Activated CD8-positive, alpha-beta T cell treated with anti-CD3 and anti-CD28 coated beads, Interleukin-2, amount 10 ng/mL, durations not matched to agents 7 days and 5 days (primary cell): ENCODE results near the gene SLC12A6. TPM values are rescaled to one million over a fixed set of nuclear protein-coding genes. Genes with fewer than 3 reads are reported as not detected.

ENCODE experiments used
- ATAC-seq: fragments of 150-1000 bp; cut with Tn5 transposase; one replicate; pipeline ENCODE4 v1.10.0; 2021; ENCODE audit warnings: moderate library complexity
- CTCF ChIA-PET: fragments of 350-600 bp; sonication (Branson Sonifier 250); formaldehyde crosslinking; loops from one replicate; lab custom pipeline; 2021; ENCODE audit warnings: antibody characterized with exemption; lab: Charles Lee
- POLR2A ChIA-PET: fragments of 350-600 bp; sonication (Branson Sonifier 250); formaldehyde crosslinking; loops from one replicate; lab custom pipeline; 2021; ENCODE audit warnings: antibody characterized with exemption; lab: Charles Lee
- DNase-seq: peaks from one replicate; pipeline ENCODE4 v3.0.0-alpha.2; 2020
- H3K27ac Mint-ChIP-seq: one replicate; pipeline ENCODE4 v1.8.0; 2021; ENCODE audit warnings: mild to moderate bottlenecking, mixed read lengths
- H3K27me3 Mint-ChIP-seq: one replicate; pipeline ENCODE4 v1.8.0; 2021; ENCODE audit warnings: low read depth, mixed read lengths
- H3K36me3 Mint-ChIP-seq: one replicate; pipeline ENCODE4 v1.8.0; 2021; ENCODE audit warnings: low read depth, mixed read lengths
- H3K4me1 Mint-ChIP-seq: one replicate; pipeline ENCODE4 v1.8.0; 2021; ENCODE audit warnings: low read depth, mixed read lengths
- H3K4me3 Mint-ChIP-seq: one replicate; pipeline ENCODE4 v1.8.0; 2021; ENCODE audit warnings: mild to moderate bottlenecking, mixed read lengths
- H3K9me3 Mint-ChIP-seq: one replicate; pipeline ENCODE4 v1.8.0; 2022; ENCODE audit warnings: mixed read lengths; ENCODE audit not compliant: insufficient read depth
- total RNA-seq, 2 experiments: library from RNA; stranded (reverse); gene quantifications; one replicate each; pipeline ENCODE4 v1.2.3, GENCODE V29; 2021

SLC12A6 gene
- total RNA-seq, 2 experiments from 2014 or later: 24.8 to 25.3 TPM

DNA sequence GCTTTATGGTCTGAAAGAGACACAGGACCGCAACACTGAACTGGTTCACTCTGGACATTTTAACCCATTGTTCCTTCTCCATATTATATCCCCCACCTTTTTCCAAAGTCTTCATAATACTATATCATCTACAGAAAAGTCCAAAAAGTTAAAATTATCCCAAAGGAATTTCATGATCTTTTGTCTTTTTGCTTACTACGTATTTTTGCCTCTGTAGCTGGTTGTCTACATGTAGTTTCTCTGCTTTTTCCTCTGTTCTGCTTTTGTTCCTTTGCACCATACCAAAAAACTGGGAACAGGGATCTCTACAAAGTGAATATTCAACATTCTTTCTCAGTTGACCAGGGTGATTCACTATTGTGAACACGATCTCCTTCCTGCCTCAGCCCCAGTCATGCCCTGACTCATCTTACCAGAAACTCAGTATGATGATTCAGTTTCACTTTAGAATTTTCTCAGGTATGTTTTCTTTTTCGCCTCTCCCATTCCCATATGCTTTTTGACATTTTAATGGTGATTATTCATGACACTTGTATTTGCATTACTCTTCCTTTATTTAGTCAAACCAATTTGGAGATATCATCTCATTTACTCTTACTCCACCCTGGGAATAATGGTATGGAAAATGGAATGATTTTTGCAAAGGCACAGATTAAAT is 98.3 kb downstream of the SLC12A6 start:
- POLR2A ChIA-PET: no interaction called here
- Mint-ChIP-seq H3K27ac (peak overlapping the region; percentile 85), H3K36me3 (peaks cover 47% of the 10 kb centered on the region), H3K9me3 (no peaks in the 10 kb centered on the region), H3K4me1 (peaks cover 18% of the 10 kb centered on the region), H3K27me3 (no peaks in the 10 kb centered on the region), H3K4me3 (peak overlapping the region; percentile 3)
- CTCF ChIA-PET: interaction anchor here (1.0 to 4.4 kb wide), 2 partner anchors 128 to 129 kb away, joined by 4 to 93 read pairs; partner anchors contain the start of gene LPCAT4
- ATAC-seq (peak; percentile 68), DNase-seq (peak; percentile 34)

DNA sequence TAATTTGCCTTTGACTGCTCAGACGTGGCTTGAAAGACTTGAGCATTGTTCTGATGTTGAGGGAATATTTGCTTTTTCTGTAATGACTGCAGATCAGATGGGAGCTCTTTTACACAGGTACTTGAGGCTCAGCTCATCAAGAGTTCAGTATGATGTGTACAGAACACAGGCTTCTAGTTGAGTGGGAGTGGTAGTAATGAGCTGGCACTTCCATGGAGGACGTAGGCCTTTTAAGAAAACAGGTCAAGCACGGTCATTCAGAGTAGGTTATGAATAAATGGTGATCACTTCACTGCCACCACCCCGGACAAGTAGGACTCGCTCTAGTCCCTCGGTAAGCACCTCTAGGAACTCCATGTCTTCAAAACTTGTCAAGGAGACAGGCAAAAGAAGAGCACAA is 104.0 kb downstream of the SLC12A6 start:
- no peak for DNase-seq
- no peaks in the 10 kb centered on the region for H3K9me3 Mint-ChIP-seq
- CTCF ChIA-PET: interaction anchor here (0.7 to 2.6 kb wide), 7 partner anchors 8 to 134 kb away, joined by 3 to 17 read pairs (median 4); partner anchors contain the start of genes KATNBL1 and LPCAT4
- H3K36me3 Mint-ChIP-seq: peaks cover 58% of the 10 kb centered on the region
- no peak overlapping the region for H3K4me3 Mint-ChIP-seq
- H3K27ac Mint-ChIP-seq: peak overlapping the region; percentile 2
- no peak for ATAC-seq
- peaks cover 2% of the 10 kb centered on the region for H3K4me1 Mint-ChIP-seq
- H3K27me3 Mint-ChIP-seq: no peaks in the 10 kb centered on the region
- POLR2A ChIA-PET: interaction anchor here (1.1 kb wide), 1 partner anchor 8 kb away, joined by 4 read pairs; the partner anchor contains the start of gene EMC4

DNA sequence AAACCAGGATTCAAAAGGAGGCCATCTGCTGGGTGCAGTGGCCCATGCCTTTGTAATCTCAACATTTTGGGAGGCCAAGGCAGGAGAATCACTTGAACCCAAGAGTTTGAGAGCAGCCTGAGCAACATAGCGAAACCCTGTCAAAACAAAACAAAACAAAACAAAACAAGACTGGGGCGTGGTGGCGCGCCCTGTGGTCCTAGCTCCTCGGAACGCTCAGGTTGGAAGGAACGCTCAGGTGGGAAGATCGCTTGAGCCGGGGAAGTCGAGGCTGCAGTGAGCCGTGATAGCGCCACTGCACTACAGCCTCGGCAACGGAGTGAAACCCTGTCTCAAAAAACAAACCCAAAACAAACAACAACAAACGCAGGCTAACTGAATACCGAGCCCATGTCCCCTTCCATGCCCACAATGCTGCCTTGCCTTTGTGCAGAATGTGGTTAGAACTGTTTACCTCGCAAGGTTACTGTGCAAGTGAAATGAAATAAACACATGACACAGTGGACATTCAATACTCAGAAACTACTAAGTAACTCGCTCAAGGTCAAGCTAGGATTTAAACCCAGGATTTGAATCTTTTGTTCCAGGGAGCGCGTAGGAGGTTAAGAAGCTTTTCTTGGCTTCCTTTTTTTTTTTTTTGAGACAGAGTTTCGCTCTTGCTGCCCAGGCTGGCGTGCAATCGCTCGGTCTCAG is 113.5 kb downstream of the SLC12A6 start:
- H3K4me1 Mint-ChIP-seq: peaks cover 31% of the 10 kb centered on the region
- H3K4me3 Mint-ChIP-seq: peak overlapping the region; percentile 97
- POLR2A ChIA-PET: interaction anchor here (0.9 to 2.2 kb wide), 4 partner anchors 16 to 144 kb away, joined by 3 to 11 read pairs (median 6); partner anchors contain the start of genes EMC7, LPCAT4 and PGBD4
- H3K27ac Mint-ChIP-seq: peak overlapping the region; percentile 92
- ATAC-seq (peak; percentile 10), DNase-seq (no peak)
- no peaks in the 10 kb centered on the region for H3K9me3 Mint-ChIP-seq
- CTCF ChIA-PET: interaction anchor here (0.7 to 4.5 kb wide), 5 partner anchors 14 to 604 kb away, joined by 3 to 16 read pairs (median 5); partner anchors contain the start of genes KATNBL1 and LPCAT4
- no peaks in the 10 kb centered on the region for H3K27me3 Mint-ChIP-seq
- H3K36me3 Mint-ChIP-seq: peaks cover 21% of the 10 kb centered on the region

DNA sequence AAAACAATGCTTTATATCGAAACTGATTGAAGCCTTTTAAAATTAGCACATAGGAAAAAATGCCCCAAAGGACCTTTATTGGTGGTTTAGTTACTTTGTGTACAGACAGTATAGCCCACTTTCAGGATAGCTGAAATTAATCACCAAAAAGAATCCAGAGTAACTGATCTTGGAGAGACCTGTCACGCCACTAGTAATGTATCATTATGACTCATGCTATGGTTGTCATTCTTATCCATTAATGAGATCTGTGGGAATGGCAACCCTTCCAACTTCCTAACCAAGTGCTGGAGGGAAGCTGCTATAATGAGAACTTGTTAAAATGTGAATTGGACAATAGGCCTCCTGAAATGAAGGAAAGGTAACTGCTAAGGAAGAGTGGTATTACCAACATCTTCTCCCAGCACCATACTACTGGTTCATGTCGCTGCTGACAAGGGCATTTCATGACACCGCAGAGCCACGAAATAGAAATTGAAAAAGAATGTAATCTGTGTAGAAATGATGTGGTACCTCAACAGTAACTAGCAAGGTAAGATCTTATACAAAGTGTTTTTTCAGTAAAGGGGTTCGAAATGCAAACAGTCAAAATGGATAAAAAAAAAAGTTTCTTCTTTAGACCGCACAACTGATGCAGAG is 119.9 kb downstream of the SLC12A6 start:
- H3K9me3 Mint-ChIP-seq: no peaks in the 10 kb centered on the region
- ChIA-PET POLR2A (no interaction called here), CTCF (interaction anchor here (0.7 to 0.8 kb wide), 2 partner anchors 23 to 150 kb away, joined by 3 read pairs; no protein-coding TSS in a partner anchor)
- no peaks in the 10 kb centered on the region for H3K36me3 Mint-ChIP-seq
- H3K27ac Mint-ChIP-seq: no peak overlapping the region
- DNase-seq (no peak), ATAC-seq (no peak)
- H3K27me3 Mint-ChIP-seq: peaks cover 2% of the 10 kb centered on the region
- no peak overlapping the region for H3K4me3 Mint-ChIP-seq
- H3K4me1 Mint-ChIP-seq: no peaks in the 10 kb centered on the region

DNA sequence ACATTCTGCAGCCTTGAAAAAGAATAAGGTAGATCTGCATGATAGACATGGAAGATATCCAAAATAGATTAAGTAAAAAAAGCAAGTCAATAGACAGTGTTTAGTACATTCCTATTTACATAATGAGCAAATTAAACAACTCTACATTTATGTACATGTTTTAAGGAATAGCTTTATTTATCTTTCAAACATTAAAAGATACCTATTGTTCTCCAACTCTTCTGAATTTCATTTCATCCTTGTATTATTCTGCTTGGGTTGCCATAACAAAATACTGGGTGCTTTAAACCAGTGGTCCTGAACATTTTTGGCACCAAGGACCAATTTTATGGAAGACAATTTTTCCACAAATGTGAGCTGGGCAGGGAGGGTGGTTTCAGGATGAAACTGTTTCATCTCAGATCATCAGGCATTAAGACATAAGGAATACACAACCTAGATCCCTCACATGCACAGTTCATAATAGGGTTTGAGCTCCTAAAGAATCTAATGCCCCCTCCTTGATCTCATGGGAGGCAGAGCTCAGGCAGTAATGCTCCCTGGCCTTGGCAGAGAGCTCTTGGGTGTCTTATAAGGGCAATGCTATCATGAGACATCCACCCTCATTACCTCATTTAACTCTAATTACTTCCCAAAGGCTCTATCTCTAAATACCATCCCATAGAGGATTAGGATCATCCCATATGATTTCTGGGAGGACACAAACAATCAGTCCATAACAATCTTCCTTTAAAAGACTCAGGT is 120.9 kb downstream of the SLC12A6 start:
- ChIA-PET POLR2A (no interaction called here), CTCF (interaction anchor here (1.1 to 2.9 kb wide), 6 partner anchors 8 to 156 kb away, joined by 3 to 9 read pairs (median 5); partner anchors contain the start of genes EMC4 and LPCAT4)
- Mint-ChIP-seq H3K4me1 (no peaks in the 10 kb centered on the region), H3K27ac (no peak overlapping the region), H3K36me3 (no peaks in the 10 kb centered on the region), H3K27me3 (peaks cover 6% of the 10 kb centered on the region), H3K9me3 (no peaks in the 10 kb centered on the region), H3K4me3 (no peak overlapping the region)
- DNase-seq (no peak), ATAC-seq (no peak)

DNA sequence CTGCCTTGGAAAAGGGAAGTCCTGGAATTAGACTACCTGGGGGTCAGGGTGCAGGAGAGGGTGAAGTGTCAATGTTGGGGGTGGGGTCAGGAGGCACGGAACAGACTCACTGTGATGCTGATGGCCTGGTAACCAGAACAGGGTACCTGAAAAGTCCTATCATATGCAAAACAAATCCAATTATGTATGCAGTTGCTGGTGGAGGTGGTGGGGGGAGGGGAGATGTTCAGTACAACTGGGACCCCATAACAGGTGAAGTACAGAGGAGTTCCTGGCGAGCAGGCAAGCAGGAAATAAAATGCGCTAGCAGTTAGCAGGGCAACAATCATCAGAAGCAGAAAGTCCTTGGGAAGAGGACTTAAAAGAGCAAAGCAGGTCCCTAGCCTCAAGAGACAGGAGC is 123.4 kb downstream of the SLC12A6 start:
- DNase-seq (no peak), ATAC-seq (no peak)
- H3K27ac Mint-ChIP-seq: no peak overlapping the region
- ChIA-PET CTCF (interaction anchor here (1.3 to 2.8 kb wide), 2 partner anchors 104 to 153 kb away, joined by 4 to 9 read pairs; partner anchors contain the start of gene LPCAT4), POLR2A (no interaction called here)
- no peak overlapping the region for H3K4me3 Mint-ChIP-seq
- no peaks in the 10 kb centered on the region for H3K36me3 Mint-ChIP-seq
- peaks cover 2% of the 10 kb centered on the region for H3K4me1 Mint-ChIP-seq
- no peaks in the 10 kb centered on the region for H3K9me3 Mint-ChIP-seq
- H3K27me3 Mint-ChIP-seq: peaks cover 6% of the 10 kb centered on the region

DNA sequence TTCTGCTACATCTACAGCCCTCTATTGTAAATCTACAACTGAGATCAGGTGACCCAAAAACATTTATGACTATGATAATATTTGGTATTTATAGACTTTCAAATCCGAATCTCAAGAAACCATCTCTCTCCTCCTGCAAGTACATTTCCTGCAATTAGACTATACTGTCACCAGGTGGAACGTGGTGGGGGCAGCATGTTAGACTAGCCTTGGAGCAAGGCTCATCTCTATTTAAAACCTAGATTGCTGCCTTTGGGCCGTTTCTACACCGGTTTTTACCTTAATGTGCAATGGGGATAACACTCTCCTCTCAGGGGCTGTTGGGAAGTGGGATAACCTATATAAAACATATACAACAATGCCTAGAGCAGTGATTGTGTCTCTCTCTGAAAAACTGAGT is 123.9 kb downstream of the SLC12A6 start:
- H3K27ac Mint-ChIP-seq: no peak overlapping the region
- H3K27me3 Mint-ChIP-seq: peaks cover 6% of the 10 kb centered on the region
- no peak overlapping the region for H3K4me3 Mint-ChIP-seq
- ATAC-seq (no peak), DNase-seq (no peak)
- no peaks in the 10 kb centered on the region for H3K9me3 Mint-ChIP-seq
- POLR2A ChIA-PET: no interaction called here
- peaks cover 7% of the 10 kb centered on the region for H3K4me1 Mint-ChIP-seq
- H3K36me3 Mint-ChIP-seq: no peaks in the 10 kb centered on the region
- CTCF ChIA-PET: interaction anchor here (1.3 to 6.2 kb wide), 3 partner anchors 104 to 154 kb away, joined by 4 to 80 read pairs (median 18); partner anchors contain the start of gene LPCAT4

DNA sequence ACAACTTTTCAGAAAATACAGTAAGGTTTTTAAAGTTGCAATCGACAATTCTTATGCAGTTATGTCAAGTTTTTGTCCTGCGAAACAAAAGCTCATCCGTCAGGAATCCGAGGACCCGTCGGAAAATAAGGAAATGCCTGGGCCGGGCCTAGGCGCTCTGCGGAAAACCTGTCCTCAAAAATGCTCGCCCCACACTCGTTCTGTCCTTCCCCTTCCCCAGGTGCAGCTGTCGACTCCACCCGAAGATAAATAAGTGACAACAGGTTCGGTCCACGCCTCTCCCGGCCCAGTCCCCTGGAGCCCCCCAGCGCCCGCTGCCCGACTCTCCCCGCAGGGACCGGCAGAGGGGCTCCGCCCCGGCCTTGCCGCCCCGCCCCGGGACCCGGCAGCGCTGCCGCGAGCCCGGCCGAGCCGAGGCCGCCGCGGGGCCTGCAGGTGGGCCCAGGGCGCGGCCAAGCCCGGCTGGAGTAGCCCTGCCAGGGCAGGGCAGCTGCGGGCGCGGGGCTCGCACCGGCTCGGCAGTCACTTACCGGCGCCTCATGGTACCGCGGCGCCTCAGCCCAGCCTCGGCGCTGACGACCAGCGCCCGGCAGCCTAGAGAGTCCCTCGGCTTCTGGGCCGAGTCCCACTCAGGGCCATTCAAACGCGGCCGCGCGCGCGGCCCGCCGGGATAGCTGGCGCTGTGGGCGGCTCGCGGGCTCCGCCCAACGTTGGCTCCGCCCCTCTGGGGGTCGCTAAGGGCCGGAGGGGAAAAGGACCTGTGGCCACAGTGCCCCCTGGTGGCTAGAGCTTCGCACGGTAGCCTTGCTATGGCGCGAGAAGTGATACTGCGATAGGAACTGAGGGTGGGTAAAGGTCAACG is 127.9 kb downstream of the SLC12A6 start, which contains the start of gene KATNBL1:
Gene KATNBL1 (minus strand): TSS at position 676 of the 862 bp plus-strand sequence. CDS start 46,420 bp downstream, outside the sequence.
- Mint-ChIP-seq H3K9me3 (no peaks in the 10 kb centered on the region), H3K4me3 (peak within 1 kb of the TSS; percentile 93), H3K36me3 (peaks cover 10% of the 10 kb centered on the region), H3K4me1 (peaks cover 17% of the 10 kb centered on the region), H3K27me3 (peaks cover 3% of the 10 kb centered on the region), H3K27ac (peak within 1 kb of the TSS; percentile 90)
- DNase-seq: peak; percentile 98
- ATAC-seq: peak; percentile 96
- POLR2A ChIA-PET: interaction anchor here (0.6 to 2.4 kb wide), 8 partner anchors 15 to 147 kb away, joined by 3 to 19 read pairs (median 8); partner anchors contain the start of genes EMC4, EMC7 and PGBD4
- CTCF ChIA-PET: interaction anchor here (0.7 to 6.2 kb wide), 32 partner anchors 10 to 609 kb away, joined by 3 to 80 read pairs (median 4); partner anchors contain the start of genes EMC4, LPCAT4 and NOP10

DNA sequence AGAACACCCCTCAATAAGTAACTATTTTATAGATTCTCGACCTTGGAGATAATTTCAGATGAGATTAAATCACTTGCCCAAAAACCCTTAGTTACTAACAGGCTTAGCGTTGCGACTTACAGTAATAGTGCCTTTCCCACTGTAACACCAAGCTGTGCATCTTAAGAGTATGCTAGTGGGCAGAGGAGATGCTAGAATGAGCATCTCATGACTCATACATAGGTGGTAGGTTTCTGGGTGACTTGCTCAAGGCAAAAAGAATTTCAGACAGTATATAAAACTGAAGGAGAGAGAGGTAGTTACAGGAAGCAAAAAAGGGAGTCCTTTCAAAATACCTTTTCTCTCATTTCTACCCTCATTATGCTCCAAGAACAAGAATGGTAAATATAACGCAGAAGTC is 131.6 kb downstream of the SLC12A6 start:
- H3K4me3 Mint-ChIP-seq: no peak overlapping the region
- H3K4me1 Mint-ChIP-seq: peaks cover 17% of the 10 kb centered on the region
- peaks cover 19% of the 10 kb centered on the region for H3K36me3 Mint-ChIP-seq
- H3K9me3 Mint-ChIP-seq: no peaks in the 10 kb centered on the region
- no peaks in the 10 kb centered on the region for H3K27me3 Mint-ChIP-seq
- H3K27ac Mint-ChIP-seq: no peak overlapping the region
- ATAC-seq (no peak), DNase-seq (no peak)
- CTCF ChIA-PET: interaction anchor here (1.2 kb wide), 2 partner anchors 96 to 161 kb away, joined by 5 read pairs; partner anchors contain the start of gene LPCAT4
- POLR2A ChIA-PET: no interaction called here

DNA sequence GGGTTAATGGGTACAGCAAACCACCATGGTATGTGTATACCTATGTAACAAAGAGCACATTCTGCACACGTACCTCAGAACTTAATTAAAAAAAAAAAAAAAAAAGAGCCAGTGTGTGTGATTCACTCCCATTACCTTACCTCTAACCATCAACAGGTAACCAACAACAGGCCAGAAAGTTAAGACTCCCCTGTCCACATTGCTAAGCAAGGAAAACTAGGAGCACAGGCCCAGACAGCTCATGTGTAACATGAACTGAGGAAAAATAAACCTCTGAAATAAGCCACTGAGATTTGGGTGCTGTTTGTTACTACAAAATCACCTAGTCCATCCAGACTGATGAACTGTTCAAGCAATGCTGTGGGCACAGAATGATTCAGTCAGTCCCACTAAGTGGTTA is 133.6 kb downstream of the SLC12A6 start:
- Mint-ChIP-seq H3K9me3 (no peaks in the 10 kb centered on the region), H3K4me3 (no peak overlapping the region), H3K27ac (no peak overlapping the region), H3K4me1 (peaks cover 13% of the 10 kb centered on the region), H3K36me3 (peaks cover 30% of the 10 kb centered on the region), H3K27me3 (no peaks in the 10 kb centered on the region)
- DNase-seq (no peak), ATAC-seq (no peak)
- CTCF ChIA-PET: interaction anchor here (1.5 kb wide), 1 partner anchor 141 kb away, joined by 4 read pairs; no protein-coding TSS in a partner anchor
- POLR2A ChIA-PET: no interaction called here
